ENCODE results near the gene ANTXR1.

ANTXR1 gene

GRCh38 chr2:69180974-69181373, 168.0 kb downstream of the ANTXR1 start:
- H3K27ac ChIP-seq, result no peak overlapping the region
- TF ChIP-seq CTCF (conservative IDR thresholded peaks at IDR 0.05), result no peak
- TF ChIP-seq ZFX (IDR thresholded peaks at IDR 0.05), result no peak

- TF ChIP-seq CTCF (conservative IDR thresholded peaks at IDR 0.05) (no peak), ZFX (IDR thresholded peaks at IDR 0.05) (no peak)
- H3K27ac ChIP-seq, result no peak overlapping the region
Observed at GRCh38 chr2:69181806-69182427, 168.9 kb downstream of the ANTXR1 start.

- no peak overlapping the region for H3K27ac ChIP-seq
- TF ChIP-seq CTCF (conservative IDR thresholded peaks at IDR 0.05), result no peak
- no peak for TF ChIP-seq ZFX (IDR thresholded peaks at IDR 0.05)
Observed at GRCh38 chr2:69183659-69184058, 170.7 kb downstream of the ANTXR1 start.

DNA sequence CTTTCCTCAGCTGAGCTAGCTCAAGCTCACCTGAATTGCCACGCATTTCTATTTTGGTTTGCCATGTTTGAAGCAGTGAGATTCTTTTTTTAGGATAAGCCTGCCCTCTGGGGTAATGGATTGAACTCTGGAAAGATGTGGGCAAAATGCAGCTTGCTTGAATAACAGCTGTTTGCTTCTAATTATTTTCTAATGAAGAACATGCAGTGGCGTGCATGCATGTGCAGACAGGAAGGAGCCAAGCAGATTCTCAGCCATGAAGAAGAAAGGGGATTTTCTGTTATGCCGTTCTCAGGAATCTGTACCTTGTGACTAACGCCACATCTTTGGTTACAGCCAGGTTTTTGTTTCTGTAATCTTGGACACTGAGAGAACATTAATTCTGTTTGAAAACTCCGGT, 171.2 kb downstream of the ANTXR1 start:
- H3K27ac ChIP-seq, result no peak overlapping the region
- TF ChIP-seq ZFX (IDR thresholded peaks at IDR 0.05), result no peak
- TF ChIP-seq CTCF (conservative IDR thresholded peaks at IDR 0.05), result no peak

- H3K27ac ChIP-seq, result no peak overlapping the region
Observed at GRCh38 chr2:69185807-69186206, 172.8 kb downstream of the ANTXR1 start.

GRCh38 chr2:69186614-69187013, 173.6 kb downstream of the ANTXR1 start:
- H3K27ac ChIP-seq, result no peak overlapping the region
- no peak for TF ChIP-seq CTCF (conservative IDR thresholded peaks at IDR 0.05)
- no peak for TF ChIP-seq ZFX (IDR thresholded peaks at IDR 0.05)

More at GRCh38 chr2:69185807-69186206, 172.8 kb downstream of the ANTXR1 start:
- TF ChIP-seq ZFX (IDR thresholded peaks at IDR 0.05) (no peak), CTCF (conservative IDR thresholded peaks at IDR 0.05) (no peak)

DNA sequence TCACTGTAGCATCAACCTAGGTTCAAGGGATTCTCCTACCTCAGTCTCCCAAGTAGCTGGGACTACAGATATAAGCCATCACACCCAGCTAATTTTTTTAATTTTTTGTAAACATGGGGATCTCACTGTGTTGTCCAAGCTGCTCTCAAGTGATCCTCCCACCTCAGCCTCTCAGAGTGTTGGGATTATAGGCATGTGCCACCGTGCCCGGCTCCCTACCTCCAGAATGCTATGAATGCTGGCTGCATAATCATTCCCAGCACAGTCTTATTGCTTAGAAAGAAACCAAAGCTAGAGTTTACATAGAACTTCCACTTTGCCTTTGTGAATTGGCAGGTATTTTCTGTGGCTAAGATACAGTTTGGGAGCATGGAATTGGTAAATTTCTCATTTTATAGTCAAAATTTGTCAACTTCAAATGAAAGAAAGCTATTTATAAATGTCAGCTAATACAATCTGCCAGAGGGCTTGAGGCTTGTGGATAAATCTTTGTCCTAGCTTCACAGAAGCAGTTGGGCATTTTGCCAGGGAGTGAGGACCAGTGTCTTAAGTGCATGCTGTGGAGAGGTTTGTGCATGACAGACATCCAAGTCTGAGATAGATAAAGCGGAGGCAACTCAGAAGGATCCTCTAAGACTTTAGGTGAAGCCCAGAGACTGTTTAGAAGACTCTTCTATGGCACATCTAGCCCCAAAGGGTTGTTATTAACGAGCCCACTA, 175.4 kb downstream of the ANTXR1 start:
- TF ChIP-seq CTCF (conservative IDR thresholded peaks at IDR 0.05), result no peak
- TF ChIP-seq ZFX (IDR thresholded peaks at IDR 0.05), result no peak
- no peak overlapping the region for H3K27ac ChIP-seq

All from C4-2B (cell line).